ENCODE measurements around the gene TSHZ1. TPM values are rescaled to one million over a fixed set of nuclear protein-coding genes. Genes with fewer than 3 reads are reported as not detected.

The TSHZ1 gene
- polyA plus RNA-seq, 1 donor from 2014 or later, result 3.5 TPM

GRCh38 chr18:75289761-75290160 is 79.2 kb downstream of the TSHZ1 start:
- Mint-ChIP-seq H3K4me3 (no peak overlapping the region), H3K4me1 (peaks cover 0 to 1% (median 0%) of the 10 kb centered on the region in 3 donors), H3K36me3 (peaks cover 13% of the 10 kb centered on the region), H3K27ac (no peak overlapping the region), H3K27me3 (no peaks in the 10 kb centered on the region), H3K9me3 (peaks cover 0 to 2% (median 0%) of the 10 kb centered on the region in 3 donors)

GRCh38 chr18:75290737-75291358 is 80.3 kb downstream of the TSHZ1 start:
- H3K4me1 Mint-ChIP-seq, result peaks cover 0 to 1% (median 0%) of the 10 kb centered on the region in 3 donors
- no peak overlapping the region for H3K27ac Mint-ChIP-seq
- no peaks in the 10 kb centered on the region for H3K27me3 Mint-ChIP-seq
- no peak overlapping the region for H3K4me3 Mint-ChIP-seq
- H3K36me3 Mint-ChIP-seq, result peaks cover 8% of the 10 kb centered on the region
- H3K9me3 Mint-ChIP-seq, result peaks cover 0 to 2% (median 0%) of the 10 kb centered on the region in 3 donors

GRCh38 chr18:75291460-75291859 is 80.9 kb downstream of the TSHZ1 start:
- peaks cover 0 to 2% (median 0%) of the 10 kb centered on the region in 3 donors for H3K9me3 Mint-ChIP-seq
- H3K27me3 Mint-ChIP-seq, result no peaks in the 10 kb centered on the region
- H3K36me3 Mint-ChIP-seq, result peaks cover 8% of the 10 kb centered on the region
- H3K27ac Mint-ChIP-seq, result no peak overlapping the region
- H3K4me1 Mint-ChIP-seq, result peaks cover 0 to 1% (median 0%) of the 10 kb centered on the region in 3 donors
- H3K4me3 Mint-ChIP-seq, result no peak overlapping the region

- Mint-ChIP-seq H3K4me1 (peaks cover 0 to 1% (median 0%) of the 10 kb centered on the region in 3 donors), H3K36me3 (peaks cover 6% of the 10 kb centered on the region), H3K4me3 (no peak overlapping the region), H3K27ac (no peak overlapping the region), H3K27me3 (no peaks in the 10 kb centered on the region), H3K9me3 (peaks cover 0 to 1% (median 0%) of the 10 kb centered on the region in 3 donors)
Observed at GRCh38 chr18:75293591-75293990, 83.0 kb downstream of the TSHZ1 start.

- Mint-ChIP-seq H3K36me3 (peaks cover 4% of the 10 kb centered on the region), H3K27me3 (no peaks in the 10 kb centered on the region), H3K4me1 (no peaks in the 10 kb centered on the region), H3K9me3 (no peaks in the 10 kb centered on the region), H3K27ac (no peak overlapping the region), H3K4me3 (no peak overlapping the region)
Observed at GRCh38 chr18:75297731-75298130, 87.1 kb downstream of the TSHZ1 start.

- Mint-ChIP-seq H3K4me3 (no peak overlapping the region), H3K27me3 (peaks cover 5% of the 10 kb centered on the region), H3K9me3 (peaks cover 0 to 15% (median 6%) of the 10 kb centered on the region in 3 donors), H3K4me1 (peaks cover 2 to 11% (median 4%) of the 10 kb centered on the region in 3 donors), H3K36me3 (no peaks in the 10 kb centered on the region), H3K27ac (no peak overlapping the region)
Observed at GRCh38 chr18:75304678-75305557, 94.3 kb downstream of the TSHZ1 start.

- Mint-ChIP-seq H3K9me3 (peaks cover 0 to 18% (median 6%) of the 10 kb centered on the region in 3 donors), H3K27me3 (peaks cover 10% of the 10 kb centered on the region), H3K36me3 (no peaks in the 10 kb centered on the region), H3K4me1 (peaks cover 2 to 11% (median 4%) of the 10 kb centered on the region in 3 donors), H3K4me3 (no peak overlapping the region), H3K27ac (no peak overlapping the region)
Observed at GRCh38 chr18:75305984-75306383, 95.4 kb downstream of the TSHZ1 start.

- Mint-ChIP-seq H3K27me3 (peaks cover 10% of the 10 kb centered on the region), H3K9me3 (peaks cover 0 to 18% (median 8%) of the 10 kb centered on the region in 3 donors), H3K4me3 (no peak overlapping the region), H3K36me3 (no peaks in the 10 kb centered on the region), H3K4me1 (peaks cover 2 to 11% (median 4%) of the 10 kb centered on the region in 3 donors), H3K27ac (no peak overlapping the region)
Observed at GRCh38 chr18:75307530-75307929, 96.9 kb downstream of the TSHZ1 start.

- Mint-ChIP-seq H3K4me1 (peaks cover 1 to 10% (median 4%) of the 10 kb centered on the region in 3 donors), H3K4me3 (no peak overlapping the region), H3K27ac (no peak overlapping the region), H3K27me3 (peaks cover 10% of the 10 kb centered on the region), H3K9me3 (peaks cover 0 to 18% (median 7%) of the 10 kb centered on the region in 3 donors), H3K36me3 (no peaks in the 10 kb centered on the region)
Observed at GRCh38 chr18:75309564-75309963, 99.0 kb downstream of the TSHZ1 start.

- Mint-ChIP-seq H3K36me3 (no peaks in the 10 kb centered on the region), H3K4me3 (no peak overlapping the region), H3K27ac (no peak overlapping the region), H3K4me1 (peaks cover 0 to 2% (median 0%) of the 10 kb centered on the region in 3 donors), H3K9me3 (peaks cover 0 to 10% (median 6%) of the 10 kb centered on the region in 3 donors), H3K27me3 (peaks cover 9% of the 10 kb centered on the region)
Observed at GRCh38 chr18:75314117-75314516, 103.5 kb downstream of the TSHZ1 start.

GRCh38 chr18:75314606-75315005 is 104.0 kb downstream of the TSHZ1 start:
- no peaks in the 10 kb centered on the region for H3K36me3 Mint-ChIP-seq
- H3K27me3 Mint-ChIP-seq, result peaks cover 9% of the 10 kb centered on the region
- no peak overlapping the region for H3K27ac Mint-ChIP-seq
- peaks cover 0 to 2% (median 0%) of the 10 kb centered on the region in 3 donors for H3K4me1 Mint-ChIP-seq
- H3K4me3 Mint-ChIP-seq, result no peak overlapping the region
- H3K9me3 Mint-ChIP-seq, result peaks cover 0 to 5% (median 4%) of the 10 kb centered on the region in 3 donors

- Mint-ChIP-seq H3K4me1 (peaks cover 0 to 2% (median 0%) of the 10 kb centered on the region in 3 donors), H3K27ac (no peak overlapping the region), H3K27me3 (peaks cover 3% of the 10 kb centered on the region), H3K4me3 (no peak overlapping the region), H3K36me3 (no peaks in the 10 kb centered on the region), H3K9me3 (peaks cover 0 to 2% (median 0%) of the 10 kb centered on the region in 3 donors)
Observed at GRCh38 chr18:75316223-75316622, 105.6 kb downstream of the TSHZ1 start.

- Mint-ChIP-seq H3K4me3 (peak overlapping the region in 1 of 4 donors; percentile 55), H3K27me3 (peaks cover 6% of the 10 kb centered on the region), H3K36me3 (no peaks in the 10 kb centered on the region), H3K27ac (no peak overlapping the region), H3K4me1 (peaks cover 0 to 2% (median 0%) of the 10 kb centered on the region in 3 donors), H3K9me3 (peaks cover 0 to 2% (median 0%) of the 10 kb centered on the region in 3 donors)
Observed at GRCh38 chr18:75316826-75317225, 106.2 kb downstream of the TSHZ1 start.

GRCh38 chr18:75317300-75317699 is 106.7 kb downstream of the TSHZ1 start:
- H3K36me3 Mint-ChIP-seq, result no peaks in the 10 kb centered on the region
- peaks cover 8% of the 10 kb centered on the region for H3K27me3 Mint-ChIP-seq
- H3K27ac Mint-ChIP-seq, result no peak overlapping the region
- peaks cover 0 to 2% (median 0%) of the 10 kb centered on the region in 3 donors for H3K4me1 Mint-ChIP-seq
- H3K9me3 Mint-ChIP-seq, result peaks cover 0 to 4% (median 0%) of the 10 kb centered on the region in 3 donors
- peak overlapping the region in 2 of 4 donors; percentile 6 to 57 for H3K4me3 Mint-ChIP-seq

GRCh38 chr18:75317703-75318102 is 107.1 kb downstream of the TSHZ1 start:
- H3K27me3 Mint-ChIP-seq, result peaks cover 8% of the 10 kb centered on the region
- no peak overlapping the region for H3K27ac Mint-ChIP-seq
- H3K4me3 Mint-ChIP-seq, result peak overlapping the region in 2 of 4 donors; percentile 6 to 57

More at GRCh38 chr18:75317703-75318102, 107.1 kb downstream of the TSHZ1 start:
- no peaks in the 10 kb centered on the region for H3K36me3 Mint-ChIP-seq
- H3K9me3 Mint-ChIP-seq, result peaks cover 0 to 4% (median 0%) of the 10 kb centered on the region in 3 donors
- peaks cover 0 to 2% (median 0%) of the 10 kb centered on the region in 3 donors for H3K4me1 Mint-ChIP-seq
